NCI-H2171 (cell line): ENCODE measurements around the gene AQP12B.
"Not testable (repeated sequence)": the region's sequence is repeated elsewhere in the genome, so short reads cannot be mapped to it uniquely, and the experiment has no call there.

Experiments
- DNase-seq: peaks from one replicate; lab custom pipeline; 2025; lab: John Stamatoyannopoulos, UW

Gene AQP12B, protein sequence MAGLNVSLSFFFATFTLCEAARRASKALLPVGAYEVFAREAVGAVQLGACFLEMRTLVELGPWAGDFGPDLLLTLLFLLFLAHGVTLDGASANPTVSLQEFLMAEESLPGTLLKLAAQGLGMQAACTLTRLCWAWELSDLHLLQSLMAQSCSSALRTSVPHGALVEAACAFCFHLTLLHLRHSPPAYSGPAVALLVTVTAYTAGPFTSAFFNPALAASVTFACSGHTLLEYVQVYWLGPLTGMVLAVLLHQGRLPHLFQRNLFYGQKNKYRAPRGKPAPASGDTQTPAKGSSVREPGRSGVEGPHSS

DNA sequence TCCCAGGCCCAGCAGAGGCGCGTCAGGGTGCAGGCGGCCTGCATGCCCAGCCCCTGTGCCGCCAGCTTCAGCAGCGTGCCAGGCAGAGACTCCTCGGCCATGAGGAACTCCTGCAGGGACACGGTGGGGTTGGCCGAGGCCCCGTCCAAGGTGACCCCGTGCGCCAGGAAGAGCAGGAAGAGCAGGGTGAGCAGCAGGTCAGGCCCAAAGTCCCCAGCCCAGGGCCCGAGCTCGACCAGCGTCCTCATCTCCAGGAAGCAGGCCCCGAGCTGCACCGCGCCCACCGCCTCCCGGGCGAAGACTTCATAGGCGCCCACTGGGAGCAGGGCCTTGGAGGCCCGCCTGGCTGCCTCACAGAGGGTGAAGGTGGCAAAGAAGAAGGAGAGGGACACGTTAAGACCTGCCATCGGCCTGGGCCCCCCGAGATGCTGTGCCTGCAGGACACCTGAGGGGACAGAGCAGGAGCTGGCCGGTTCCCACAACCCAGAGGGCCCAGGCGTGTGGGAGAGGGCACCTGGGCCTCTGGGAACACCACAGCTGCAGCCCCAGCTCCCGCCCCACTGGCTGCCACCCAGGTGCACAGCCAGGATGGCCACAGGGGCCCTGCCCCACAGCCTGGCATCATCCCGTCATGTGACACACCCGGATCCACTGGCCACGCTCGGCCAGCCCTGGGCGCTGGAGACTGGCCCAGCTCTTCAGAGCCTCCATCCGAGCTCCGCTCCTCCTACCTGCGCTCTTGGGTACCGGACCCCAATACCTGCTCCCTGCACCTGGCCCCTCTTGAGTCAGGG lies at the start of gene AQP12B:
AQP12B (minus strand) TSS at position 455 of the 794 bp plus-strand sequence; CDS start at position 407, 48 bp downstream.
- DNase-seq: not testable (repeated sequence)

DNA sequence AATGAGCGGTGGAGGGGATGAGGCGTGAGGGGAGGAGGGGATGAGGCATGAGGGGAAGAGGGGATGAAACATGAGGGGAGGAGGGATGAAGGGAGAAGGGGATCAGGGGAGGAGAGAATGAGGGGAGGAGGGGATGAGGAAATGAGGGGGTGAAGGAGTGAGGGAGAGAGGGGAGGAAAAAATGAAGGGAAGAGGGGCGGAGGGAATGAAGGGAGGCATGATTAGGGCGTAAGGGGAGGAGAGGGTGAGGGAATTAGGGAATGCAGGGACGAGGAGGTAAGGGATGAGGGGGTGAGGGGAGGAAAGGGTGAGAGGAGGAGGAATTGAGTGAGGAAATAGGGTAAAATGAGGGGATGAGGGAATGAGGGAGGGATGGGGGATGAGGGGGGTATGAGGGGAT lies 49.5 kb upstream of the AQP12B start:
- no peak for DNase-seq

DNA sequence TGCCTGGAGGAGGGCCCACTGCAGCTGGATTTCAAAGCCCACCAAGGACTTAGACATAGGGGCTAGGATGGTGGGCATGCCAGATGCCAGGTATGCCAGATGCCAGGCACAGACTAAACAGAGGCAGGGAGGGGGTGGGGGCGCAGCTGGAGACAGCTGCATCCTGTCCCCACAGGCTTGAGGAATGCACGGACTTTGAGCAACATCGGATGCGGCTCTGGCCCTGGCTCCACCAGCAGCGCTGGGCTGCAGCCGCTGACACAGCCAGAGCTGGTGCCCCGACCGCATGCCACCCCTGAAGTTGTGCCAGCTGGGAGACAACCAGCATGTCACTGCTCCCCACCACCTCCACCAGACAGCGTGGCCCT lies 48.5 kb upstream of the AQP12B start:
- no peak for DNase-seq

DNA sequence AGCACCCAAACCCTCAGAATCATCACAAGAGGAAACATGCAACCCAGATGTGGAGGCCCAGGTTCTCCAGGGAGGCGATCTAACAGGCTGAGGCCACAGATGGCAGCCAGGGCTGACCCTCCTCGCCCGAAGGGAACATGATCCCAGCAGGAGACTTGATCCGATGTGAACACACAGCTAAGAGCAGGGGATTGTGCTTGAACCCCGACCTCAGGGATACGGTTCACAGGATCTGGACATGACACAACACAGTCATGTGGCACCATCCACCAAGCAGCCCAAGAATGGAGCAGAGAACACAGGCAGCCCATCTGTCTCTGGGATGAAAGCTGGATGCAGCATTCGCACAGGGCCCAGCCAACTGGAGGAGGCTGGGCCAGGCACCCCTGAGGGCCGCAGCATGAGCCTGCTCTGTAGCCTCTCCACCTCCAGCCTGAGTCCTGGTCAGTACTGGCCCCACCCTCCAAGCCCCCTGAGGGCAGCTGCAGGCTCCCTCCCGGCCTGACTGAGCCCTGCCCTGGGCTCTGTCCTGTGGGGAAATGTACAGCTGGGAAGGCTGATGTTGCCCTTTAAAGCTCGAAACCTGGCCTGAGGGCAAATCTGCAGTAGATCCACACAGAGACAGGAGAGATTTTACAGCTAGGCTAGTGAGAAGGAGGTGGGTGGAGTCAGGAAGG lies 48.0 kb upstream of the AQP12B start:
- no peak for DNase-seq

DNA sequence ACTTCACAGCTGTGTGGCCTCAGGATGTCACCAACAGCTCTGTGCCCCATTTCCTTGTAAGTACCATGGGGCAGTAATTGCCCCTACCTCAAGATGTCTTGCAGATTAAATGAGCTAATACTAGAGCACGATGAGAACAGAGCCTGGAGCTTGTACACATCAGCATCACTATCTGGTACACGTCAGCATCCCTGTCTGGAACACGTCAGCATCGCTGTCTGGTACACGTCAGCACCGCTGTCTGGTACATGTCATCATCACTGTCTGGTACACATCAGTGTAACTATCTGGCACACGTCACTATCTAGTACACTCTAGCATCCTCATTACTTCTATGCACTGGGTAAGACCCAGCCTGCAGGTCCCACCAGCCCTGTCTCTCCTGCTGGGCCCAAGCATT lies 46.1 kb upstream of the AQP12B start:
- DNase-seq: no peak

DNA sequence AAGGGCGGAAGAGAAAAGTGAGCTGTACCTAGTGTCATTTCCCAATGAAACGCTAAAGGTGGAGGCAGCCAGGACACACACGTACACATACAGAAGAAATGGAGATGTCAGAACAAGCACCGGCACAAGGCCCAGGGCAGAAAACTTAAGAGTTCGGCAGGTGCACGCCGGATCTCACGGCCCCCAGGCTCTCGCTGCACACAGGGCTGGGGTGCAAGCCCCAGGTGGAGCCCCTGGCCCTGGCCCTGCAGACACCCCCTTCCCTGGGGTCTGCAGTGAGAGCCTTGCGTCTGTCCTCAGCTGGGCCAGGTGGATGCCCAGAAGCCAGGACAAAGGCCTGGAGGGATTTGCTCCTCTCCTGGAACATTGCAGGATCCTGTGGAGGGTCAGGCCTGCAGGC lies 45.7 kb upstream of the AQP12B start:
- no peak for DNase-seq

DNA sequence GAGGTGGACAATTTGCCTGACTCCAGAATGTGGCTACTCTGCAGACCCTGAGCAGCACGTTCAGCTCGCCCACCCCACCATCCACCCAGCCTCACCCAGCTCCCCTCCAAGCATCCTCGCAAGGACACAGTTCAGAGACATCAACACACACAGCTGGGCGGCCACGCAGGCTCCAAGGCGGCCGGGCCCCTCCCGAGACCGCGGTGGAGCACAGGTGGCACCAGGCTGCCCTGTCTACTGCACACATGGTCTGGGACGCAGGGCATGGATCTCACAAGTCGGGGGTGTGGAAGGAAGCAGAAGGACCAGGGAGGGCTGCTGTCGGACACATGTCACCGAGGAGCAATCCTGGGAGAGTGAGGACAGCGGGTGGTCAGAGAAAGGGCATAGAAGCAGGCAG lies 45.2 kb upstream of the AQP12B start:
- no peak for DNase-seq

DNA sequence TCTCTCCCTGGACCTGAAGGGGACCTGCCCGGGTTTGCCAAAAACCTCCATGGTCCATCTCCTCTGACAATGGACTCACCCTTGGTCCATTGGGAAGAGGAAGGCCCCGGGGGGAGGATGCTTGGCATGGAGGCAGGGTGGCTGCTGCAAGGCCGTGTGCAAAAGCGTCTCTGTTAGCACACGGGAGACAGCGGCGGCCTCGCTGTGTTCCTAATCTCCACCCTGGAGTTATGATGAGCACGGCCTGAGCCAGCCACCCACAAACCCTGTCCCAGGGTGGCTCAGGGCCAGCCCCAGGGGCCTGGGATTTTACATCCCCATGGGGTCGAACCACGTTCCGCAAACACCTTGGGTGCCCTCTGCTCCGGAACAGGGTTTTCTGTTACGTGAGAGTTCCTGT lies 44.8 kb upstream of the AQP12B start:
- no peak for DNase-seq

DNA sequence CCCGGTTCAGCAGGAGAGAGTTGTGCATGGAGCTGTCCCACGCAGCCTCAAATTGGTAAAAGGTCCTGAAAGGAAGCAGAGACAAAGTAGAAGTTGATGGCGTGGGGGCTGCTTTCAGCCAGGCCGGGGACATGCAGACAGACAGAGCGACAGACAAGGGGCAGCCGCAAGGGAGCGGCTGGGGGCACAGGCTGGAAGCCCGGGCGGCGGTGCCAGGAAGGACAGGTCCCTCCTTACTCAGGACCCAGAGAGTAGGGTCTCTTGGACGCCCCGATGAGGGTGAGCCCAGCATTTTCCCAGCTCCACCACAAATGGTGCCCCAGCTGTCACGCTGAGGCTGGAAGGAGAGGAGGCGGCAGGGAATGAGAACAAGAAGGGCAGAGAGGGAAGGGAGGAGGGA lies 44.2 kb upstream of the AQP12B start:
- DNase-seq: no peak

DNA sequence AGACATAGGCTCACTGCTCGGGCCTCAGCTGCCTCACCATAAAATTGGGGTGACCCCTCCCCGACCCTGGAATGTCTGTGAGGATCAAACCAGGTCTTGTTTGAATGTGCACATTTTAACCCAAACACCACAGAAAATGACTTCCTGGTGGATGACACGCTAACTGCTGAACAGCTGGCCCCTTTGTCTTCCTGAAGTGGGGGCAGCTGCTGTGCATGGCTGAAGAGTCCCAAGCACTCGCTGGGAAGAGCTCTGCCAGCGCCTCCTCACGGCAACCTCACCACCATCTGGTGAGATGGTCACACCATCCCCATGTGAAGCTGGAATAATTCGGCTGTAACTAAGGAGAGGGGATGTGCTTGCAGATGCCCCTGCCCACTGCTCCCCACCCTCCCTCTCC lies 43.0 kb upstream of the AQP12B start:
- DNase-seq: no peak

DNA sequence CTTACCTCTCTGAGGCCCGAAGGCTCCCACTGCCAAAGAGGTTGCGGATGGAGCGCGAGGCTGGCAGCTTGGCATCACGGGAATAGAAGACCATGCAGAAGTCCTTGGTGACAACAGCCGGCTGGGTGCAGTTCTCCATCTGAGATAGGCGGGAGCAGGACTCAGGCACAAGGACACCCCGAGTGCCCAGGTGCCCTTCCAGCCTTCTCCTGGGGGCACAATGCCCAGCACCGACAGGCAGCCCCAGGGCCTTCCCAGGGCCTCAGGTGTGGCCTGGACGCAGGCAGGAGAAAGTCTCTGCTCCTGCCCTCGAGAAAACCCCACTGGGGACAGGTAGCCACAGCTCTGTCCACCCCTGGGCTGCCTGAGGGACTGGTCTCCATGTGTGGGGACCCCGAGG lies 42.6 kb upstream of the AQP12B start:
- DNase-seq: no peak

DNA sequence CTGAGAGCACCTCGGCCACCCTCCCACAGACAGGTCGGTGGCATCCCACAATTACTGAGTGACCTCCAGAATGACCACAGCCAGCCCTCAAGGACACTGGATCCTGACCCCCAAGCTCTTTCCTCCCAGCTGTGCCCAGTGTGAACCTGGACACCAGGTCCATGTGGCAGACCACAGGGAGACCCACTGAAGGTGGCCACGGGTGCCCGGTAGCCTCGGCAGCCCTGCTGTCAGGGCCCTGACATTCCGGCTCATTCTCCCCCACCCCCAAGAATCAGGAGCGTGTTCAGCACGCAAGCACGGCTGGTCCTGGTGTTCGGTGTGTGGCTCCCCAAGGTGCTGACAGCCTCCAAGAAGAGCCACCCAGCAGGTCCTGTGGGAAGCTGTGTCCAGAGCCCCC lies 41.7 kb upstream of the AQP12B start:
- no peak for DNase-seq

DNA sequence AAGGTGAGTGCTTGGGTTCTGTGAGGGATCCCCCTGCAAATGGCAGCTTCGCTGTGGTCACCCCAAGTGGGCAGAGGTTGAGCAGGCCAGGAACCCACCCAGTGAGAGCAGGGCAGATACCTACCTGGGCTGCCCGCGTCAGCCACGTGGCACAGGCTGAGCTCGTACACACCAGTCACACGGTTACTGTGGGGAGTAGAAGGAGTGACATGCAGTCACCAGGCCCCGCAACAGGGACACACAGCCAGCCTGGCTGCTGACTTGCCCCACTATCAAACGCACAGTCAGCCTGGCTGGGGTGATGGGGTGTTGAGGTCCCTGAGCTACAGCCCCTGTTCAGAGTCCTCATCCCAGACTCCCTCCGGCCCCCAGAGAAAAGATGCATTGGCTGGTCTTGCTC lies 41.2 kb upstream of the AQP12B start:
- no peak for DNase-seq

DNA sequence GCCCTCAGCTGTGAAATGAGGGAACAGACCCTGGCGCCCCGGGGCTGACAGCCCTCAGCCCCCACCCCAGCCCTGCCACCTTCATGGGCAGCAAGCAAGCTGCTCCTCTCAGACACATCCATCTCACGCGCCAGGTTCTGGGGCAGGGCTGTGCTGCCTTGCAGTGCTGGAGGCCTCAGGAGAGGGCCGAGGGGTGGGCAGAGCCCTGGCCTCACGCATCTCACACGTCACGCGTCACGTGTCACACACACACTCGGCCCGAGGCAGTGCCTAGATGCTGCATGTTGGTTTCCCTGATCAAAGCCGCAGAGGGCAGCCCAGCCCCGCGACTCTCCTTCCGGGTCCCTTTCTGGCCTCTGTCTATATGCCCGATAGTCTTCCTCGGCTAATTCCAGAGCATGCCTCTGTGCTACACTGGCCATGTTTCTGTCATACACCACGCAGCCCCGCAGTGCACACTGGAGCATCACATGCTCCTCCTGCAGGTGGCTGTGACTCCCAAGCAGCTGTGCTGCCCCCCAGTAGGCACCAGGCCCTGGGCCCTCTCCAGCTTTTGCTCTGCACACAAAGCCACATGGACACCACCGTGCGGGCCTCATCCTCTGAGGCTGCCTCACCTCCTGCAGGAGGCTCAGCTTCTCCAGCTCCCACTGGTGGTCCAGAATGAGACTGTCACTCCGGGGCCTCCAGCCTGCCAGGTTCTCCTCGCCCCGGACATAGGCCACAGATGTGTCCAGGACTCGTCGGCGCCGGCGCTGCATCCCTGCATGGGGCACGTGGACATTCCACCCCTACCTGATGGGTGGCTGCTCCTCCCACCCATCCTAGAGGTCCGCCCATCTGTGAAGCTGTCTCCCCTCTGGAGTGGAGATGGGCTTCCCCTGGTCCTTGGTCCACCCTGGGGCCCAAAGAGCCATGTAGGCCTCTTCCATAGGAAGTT lies 40.4 kb upstream of the AQP12B start:
- no peak for DNase-seq

DNA sequence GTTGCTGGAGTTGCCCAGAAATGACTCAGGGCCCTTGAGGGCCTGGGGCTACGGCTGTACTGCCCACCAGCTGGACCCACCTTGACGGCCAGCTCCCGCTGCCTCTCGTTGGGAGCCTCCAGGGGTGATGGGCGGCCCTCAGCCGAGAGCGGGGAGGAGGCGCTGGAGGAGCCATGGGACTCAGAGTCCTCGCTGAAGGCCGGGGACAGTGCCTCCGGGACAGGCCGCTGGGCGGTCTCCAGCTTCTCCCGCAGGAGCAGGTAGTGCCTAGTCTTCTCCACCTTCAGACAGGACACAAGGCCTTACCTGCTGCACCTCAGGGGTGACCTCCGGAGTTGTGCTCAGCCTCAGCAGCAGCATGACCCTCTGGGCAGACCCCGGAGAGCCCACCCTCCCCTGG lies 39.7 kb upstream of the AQP12B start:
- no peak for DNase-seq

DNA sequence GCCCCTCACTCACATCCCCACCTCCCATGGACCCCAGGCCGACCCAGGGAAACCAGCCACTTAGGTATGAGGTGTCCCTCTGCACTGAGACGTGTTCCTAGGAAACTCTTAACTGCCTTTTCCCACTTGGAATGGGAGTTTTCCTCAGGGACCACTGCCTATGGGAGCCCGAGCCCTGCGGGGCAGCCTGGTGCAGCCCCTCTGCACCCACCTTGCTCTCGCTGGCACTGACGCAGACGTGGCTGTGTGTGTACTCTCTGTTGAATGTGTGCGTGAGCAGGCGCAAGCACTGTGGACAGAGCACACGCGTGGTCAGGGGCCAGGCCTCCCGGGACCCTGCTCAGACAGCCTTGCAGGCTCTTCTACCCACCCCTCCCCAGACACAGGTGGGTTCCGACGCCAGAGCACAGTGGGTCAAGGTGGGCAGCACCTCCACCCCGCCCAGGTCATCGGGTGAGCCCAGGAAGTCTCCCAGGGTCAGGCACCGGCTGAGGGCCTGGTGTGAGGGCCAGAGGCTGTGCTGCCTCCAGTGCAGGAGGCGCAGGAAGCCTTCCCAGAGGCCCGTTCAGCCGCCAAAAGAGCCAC lies 39.0 kb upstream of the AQP12B start:
- DNase-seq: no peak

DNA sequence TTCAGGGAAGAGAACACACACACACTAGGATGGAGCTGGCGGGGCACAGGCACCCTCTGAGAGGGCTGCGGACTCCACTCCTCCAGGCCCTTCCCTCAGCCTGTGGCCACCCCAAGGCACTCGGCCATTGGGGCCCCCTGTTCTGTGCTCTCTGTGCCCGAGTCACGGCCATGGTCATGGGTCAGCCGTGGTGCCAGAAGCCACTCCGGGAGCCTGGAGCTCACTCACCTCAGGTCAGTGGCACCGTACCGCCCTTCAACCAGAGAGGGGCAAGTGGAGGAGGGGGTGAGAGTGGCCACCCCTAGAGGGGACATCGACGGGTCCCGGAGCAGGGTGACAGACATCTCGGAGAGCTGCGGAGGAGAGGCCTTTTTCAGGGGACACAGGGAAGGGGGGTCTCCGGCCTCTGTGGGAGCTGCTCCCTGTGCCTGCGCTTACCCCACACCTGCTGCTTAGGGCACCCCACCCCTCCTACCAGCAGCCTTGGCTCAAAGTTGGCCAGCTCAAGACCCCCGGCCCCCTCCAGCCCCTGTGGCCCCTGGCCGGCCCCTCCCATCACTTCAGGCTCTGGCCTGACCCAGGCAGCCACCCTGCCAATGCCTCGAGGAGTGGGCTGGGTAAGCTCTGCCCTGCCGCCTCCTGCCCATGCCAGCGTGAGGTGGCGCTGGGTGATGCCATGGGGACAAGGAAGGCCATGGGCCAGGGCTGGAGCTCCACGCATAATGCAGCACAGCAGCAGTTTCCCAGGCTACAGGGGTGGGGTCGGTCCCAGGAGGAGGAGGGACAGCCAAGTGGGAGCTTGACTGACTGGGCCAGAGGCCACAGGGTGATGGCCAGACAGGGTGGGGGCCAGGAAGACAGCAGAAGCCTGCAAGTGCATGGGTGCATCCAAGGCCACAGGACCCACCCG lies 38.3 kb upstream of the AQP12B start:
- DNase-seq: no peak

DNA sequence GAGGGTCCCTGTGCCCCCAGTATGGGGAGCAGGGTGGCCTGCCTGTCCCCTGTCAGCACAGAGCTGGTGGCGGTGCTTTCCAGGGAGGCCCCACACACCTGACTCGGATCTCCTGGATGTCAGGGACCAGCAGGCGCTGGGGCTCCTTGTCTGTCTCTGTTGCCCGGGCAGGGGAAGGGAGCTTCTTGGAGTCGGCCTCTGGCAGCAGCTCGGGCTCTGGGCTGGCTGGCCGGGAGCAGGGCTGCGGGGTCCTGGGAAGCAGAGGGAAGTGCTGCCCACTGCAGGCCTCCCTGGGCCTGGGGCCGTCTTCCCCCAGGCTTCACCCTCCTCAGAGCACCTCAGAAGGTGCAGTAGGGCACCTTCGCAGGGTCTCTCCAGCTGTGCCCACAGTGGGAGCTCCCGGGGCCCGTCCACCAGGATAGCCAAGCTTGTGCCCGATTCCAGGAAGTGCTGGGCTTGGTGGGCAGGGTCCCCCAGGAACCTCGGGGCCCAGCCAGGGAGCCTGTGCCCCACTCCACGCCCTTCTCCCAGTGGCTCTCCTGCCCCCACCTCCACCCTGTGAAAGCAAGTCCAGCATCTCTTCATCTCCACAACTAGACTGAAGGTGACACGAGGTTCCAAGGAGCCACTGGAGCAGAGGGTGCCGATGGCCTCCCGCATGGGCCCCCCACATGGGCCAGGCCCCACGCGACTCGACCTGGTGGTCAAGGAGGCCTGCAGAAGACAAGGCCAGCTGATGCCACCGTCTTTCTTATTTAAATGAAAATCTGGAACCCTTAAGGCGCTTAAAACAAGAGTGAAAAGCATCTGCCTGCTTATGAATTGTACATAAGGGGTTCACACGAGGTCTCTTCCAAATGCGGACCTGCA lies 37.2 kb upstream of the AQP12B start:
- DNase-seq: no peak

DNA sequence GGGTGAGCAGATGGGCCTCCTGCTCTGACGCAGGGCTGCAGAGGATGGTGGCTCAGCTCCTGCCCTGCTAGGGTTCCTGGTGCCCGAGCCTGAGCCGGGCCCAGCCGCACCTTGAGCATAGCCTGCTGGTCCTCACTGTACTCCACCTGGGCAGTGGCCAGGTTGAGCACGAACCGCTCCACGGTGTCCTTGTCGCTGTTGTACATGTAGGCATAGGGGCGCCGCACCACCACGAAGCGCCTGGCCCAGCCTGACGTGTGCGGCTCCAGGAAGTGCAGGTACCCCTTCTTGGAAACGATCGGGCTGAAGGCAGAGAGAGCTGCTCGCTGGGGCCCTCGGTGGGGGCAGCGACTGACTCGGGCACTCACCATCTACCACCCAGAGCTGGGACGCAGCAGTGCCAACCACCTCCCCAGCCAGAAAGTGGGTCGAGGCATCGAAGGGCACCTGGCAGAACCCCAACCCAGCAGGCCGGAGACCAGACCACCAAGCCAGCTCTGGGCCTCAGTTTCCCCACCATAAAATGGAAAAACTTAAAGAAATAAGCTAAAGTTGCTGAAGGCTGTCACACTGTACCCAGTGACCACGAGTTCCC lies 36.3 kb upstream of the AQP12B start:
- DNase-seq: no peak
